HTR-8/SVneo (cell line): ENCODE results near the gene NDE1.
"Not testable (repeated sequence)": the region's sequence is repeated elsewhere in the genome, so short reads cannot be mapped to it uniquely, and the experiment has no call there.

Experiments
- DNase-seq: peaks from one replicate; pipeline ENCODE4 v3.0.0; 2011; ENCODE audit warnings: low spot score, mixed read lengths; ENCODE audit not compliant: insufficient read length
- FAIRE-seq: peaks from 2 replicates; lab custom pipeline; 2011; peaks lifted over from hg19 to GRCh38; lab: Jason Lieb, UNC

NDE1 gene

DNA sequence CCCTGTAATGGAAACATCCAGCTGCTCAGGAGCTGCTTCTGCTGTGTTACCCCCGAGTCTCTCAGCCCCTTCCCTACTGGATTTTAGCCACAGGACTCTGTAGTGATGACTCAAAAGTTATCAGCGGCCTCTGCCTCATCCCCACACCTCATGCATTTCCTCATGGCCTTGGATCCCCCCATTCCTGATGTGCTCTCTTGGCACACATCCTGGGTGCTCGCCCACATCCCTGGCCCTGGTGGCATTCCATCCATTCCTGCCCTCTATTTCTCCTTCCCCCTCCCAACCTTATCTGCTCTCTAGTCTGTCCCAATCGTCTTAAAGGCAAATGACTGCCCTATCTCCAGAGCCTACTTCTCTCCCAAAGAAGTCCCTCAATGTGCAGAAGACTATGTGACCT lies 31.7 kb upstream of the NDE1 start:
- FAIRE-seq (no peak), DNase-seq (peak; percentile 62)

DNA sequence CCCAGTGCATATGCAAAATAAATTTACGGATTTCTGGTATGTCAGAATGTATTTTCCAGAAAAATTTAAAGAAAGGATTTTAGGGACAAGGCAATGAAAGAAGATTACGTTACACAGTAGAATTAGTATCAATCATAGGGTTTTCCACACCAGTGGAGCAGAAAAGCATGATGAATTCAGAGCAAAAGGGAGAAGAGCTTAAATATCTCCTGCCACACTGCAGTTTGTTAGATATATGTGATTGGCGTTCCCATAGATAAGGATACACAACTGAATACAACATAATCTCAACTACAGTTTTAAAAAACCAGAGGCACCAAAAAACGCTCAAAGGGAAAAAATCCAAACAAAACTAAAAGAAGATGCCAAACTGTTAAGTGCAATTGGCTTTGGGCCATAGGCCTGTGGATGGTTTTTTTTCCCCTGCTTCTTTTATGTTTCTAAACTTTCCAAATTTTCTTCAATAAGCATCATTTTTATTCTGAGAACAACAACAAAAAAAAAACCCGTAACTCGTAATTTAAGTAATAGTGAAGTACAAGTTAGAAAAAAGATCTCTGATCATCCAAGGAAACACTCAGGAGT lies 29.3 kb upstream of the NDE1 start:
- DNase-seq (no peak), FAIRE-seq (no peak)

DNA sequence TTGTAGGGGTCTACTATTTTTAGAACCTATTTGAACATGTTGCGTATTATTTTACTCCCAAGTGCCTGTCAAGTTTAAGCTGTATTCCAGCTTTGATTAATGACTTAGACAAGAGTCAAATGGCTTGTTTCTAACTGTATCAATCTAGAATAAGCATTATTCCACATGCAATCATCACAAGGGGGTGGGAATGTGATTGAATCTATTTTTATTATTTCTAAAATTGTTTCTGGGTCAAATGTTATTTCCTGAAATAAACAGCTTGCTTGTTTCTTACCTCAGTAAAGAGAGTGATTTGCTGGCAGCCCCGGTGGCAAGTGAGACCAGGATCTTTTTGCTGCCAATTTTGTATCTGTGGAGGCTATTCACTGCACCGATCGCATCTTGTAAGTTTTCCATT lies 28.6 kb upstream of the NDE1 start:
- DNase-seq (no peak), FAIRE-seq (no peak)

DNA sequence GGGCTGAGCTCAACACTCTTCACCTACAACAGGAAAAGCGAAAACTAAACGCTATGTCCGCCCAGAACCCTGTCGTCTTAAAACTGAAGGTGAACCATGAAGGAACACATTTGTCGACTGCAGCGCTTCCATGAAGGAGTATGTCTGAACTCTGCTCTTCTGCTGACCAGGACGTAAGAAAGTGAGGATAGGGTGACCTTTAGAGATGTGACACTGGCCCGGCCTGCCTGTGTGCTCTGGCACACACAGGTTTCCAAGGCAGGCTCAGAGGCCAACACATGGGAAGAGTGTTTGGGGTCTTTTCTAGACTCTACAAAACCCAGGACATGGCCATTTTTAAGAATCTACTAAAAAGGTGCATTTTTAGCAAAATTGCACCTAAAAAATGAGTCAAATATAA lies 28.2 kb upstream of the NDE1 start:
- DNase-seq (no peak), FAIRE-seq (no peak)

DNA sequence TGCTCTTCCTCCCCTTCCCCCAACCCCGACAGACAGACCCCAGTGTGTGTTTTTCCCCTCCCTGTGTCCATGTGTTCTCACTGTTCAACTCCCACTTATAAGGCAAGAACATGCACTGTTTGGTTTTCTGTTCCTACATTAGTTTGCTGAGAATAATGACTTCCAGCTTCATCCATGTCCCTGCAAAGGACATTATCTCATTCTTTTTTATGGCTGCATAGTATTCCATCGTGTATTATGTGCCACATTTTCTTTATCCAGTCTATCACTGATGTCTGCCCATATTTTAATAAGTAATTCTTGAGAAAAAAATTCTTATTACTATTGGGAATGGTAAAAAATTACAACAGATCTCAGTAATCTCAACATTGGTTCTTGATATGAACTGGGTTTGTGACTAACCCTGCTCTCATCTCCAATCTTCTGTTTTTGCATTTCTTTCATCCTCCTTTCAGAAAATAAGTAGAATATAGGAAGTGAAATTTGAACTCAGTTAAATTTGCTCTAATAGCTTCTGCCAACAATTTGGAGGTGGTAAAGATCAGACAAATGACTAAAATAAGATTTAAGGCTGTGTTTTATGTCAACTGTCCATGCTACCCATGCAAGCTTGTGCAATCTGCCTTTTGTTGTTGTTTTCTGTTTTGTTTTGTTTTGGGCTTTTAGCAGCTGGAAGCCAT lies 18.2 kb upstream of the NDE1 start:
- no peak for FAIRE-seq
- no peak for DNase-seq

DNA sequence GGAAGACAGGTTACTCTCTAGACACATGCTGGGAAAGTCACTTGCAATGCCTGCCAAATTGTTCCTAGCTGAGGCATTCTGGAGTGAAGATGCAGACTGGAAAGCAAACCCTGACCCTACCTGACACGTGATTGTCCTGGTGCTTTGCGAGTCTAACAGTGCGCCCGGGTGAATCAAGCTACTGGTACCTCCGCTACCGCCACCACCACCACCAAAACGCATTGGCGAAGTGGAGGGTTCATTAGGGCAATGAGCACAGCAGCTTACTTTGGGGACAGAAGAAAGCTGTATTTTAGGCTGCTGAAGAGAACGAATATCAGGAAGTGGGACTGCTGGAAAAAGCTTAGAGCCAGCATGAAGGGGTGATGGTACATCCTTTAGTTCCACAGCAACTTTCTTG lies 14.1 kb upstream of the NDE1 start:
- no peak for DNase-seq

DNA sequence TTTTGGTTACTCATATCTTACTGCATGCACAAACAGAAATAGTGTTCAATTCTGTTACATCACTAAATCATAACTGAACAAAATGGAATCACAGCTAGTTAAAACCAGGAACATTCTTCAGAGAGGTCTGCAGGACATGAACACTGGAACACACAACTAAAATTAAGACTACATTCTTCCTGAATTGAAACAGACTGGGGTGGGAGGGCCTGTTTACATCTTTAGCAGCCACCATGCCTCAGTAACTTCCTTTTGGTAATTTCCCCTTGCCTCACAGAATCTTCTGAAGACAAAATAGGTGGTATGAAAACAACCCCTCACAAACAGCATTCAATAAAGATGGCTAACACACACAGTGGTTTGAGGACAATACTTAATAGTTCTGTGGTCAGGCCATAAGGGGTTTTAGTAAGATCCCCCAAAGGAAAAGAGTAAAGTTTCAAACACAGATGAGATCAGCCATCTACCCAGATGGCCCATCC lies 13.6 kb upstream of the NDE1 start:
- no peak for FAIRE-seq
- no peak for DNase-seq

More for the DNA sequence above, 14.1 kb upstream of the NDE1 start:
- FAIRE-seq = peak; percentile 16

DNA sequence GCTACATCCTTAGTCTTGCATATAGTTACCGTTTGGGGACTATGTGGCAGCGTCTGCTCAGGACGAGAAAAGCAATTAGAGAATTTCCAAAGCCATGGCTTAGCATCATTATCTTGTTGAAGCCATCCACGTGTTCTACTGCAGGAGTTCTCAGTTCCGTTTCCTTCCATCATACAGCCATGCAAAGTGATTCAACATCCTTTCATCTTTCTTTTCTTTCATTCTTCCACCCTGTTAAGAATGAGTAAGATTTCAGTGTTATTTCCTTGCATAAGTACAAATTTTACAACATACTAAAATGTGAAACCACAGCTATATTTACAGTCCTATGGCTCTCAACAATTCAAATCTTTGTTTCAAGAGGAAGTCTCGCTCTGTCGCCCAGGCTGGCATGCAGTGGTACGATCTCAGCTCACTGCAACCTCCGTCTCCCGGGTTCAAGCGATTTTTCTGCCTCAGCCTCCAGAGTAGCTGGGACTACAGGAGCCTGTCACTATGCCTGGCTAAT lies 10.9 kb upstream of the NDE1 start:
- no peak for DNase-seq
- no peak for FAIRE-seq

DNA sequence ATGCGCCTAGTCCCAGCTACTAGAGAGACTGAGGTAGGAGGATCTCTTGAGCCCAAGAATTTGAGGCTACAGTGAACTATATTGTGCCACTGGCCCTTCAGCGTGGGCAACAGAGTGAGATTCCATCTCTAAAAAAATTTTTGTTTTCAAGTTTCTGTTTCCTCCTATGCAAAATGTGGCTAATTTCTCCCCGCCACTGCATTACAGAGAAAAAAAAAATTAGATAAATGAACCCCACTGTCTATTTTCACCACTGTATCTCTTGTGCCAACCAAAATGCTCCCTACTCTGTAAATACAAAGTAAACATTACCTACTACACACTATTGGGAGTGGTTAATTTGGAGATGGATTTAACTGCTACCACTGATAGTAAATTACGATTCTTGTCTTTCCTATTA lies 9.1 kb upstream of the NDE1 start:
- no peak for FAIRE-seq
- no peak for DNase-seq

DNA sequence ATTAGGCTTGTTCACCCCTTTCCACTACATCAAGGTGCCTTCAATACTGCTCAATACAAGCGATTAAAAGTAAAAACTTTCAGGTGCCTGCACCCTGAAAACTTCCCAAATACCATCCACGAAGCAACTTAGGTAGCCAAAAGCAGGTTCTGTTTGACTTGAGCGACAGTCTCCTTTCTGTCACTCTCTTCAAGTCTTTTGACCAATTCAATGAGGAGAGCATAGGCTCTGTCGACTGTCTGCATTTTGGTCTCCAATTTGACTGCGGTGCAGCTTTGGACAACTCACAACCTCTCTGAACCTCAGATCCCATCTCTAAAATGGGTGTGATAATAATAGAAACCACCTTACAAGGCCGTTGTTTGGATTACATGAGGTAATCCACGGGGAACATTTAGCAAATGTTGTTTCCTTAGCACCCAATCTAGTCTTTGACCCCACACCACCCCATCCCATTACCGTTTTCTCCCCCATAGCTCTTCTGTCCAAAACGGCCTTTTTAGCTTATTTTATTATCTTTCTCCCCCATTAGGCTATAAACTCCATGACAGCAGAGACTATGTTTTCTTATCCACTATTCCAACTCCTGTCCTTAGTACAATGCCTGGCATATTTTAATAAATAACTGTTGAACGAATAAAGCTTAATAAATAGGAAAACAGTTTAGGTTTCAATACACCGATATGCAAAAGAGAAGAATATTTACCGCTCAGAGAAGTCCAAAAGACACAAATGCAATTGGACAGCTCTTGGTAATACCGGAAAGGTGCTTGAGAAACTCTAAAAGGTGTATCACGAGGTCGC lies 8.1 kb upstream of the NDE1 start:
- no peak for DNase-seq
- no peak for FAIRE-seq

DNA sequence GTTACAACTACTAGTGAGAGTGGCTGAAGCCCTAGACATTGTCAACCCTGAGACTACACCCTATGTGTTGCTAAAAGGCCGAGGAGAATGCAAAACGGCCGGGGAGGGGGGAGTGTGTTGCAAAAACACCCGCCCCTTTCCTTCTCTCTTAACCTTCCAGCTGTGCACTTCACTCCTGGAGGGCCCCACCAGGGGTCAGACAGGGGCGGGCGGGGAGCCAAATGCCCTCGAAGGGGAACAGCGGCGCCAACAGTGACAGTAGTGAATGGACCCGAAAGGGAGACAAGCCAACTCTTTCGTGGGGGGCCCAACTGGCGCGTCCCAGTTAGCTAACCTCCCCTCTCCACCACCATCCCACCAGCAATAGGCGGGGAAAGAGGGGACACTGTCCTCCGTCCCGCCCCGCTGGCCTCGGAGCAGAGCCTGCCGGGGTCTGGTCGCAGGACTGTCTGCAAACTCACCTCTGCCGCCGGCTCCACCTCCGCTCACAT lies 7.4 kb upstream of the NDE1 start:
- no peak for FAIRE-seq
- DNase-seq = peak; percentile 49

DNA sequence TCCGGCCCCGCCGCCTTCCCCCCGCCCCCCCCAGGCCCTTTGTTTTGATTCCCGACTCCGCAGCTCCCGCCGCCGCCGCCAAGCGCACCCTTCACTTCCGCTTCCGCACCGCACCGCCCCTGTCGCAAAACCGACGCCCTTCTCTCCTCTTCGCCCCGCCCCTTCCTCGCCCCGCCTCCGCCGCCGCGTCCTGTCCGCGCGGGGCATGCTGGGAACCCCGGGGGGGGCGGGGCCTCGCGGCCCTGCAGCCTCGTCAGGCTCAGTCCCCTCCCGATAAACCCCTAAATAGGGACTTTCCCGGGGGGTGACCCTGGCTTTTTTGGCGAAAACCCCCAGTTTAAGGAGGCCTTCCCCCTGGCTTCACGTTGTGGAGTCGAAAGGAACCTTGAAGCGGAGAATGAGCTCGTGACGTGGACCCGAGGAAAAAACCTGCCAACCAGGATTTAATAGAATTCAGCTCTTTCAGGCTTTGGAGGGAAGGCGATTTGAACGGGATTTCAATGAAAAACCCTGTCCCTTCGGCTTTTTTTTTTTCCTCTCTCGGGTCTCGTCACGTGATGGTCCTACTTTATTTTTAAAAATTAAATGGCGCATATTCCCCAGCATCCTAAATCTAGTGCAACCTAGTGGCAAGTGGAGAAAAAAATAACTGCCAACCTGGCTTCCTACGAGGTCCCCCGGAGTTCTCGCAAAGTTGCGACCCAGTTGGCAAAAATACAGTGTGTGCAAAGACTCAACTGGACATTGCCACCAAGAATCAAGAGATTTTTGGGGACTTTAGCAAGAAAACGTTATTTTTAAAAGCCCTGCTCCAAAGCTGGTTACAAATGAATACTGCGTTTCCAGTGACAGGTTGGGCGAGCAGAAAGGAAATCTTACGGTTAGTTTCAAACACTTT lies 6.7 kb upstream of the NDE1 start, which contains the start of gene MARF1:
Gene MARF1 (minus strand): TSS at position 107 of the 898 bp plus-strand sequence. CDS start 3,921 bp downstream, outside the sequence.
- DNase-seq (peak; percentile 76), FAIRE-seq (peak; percentile 93)

DNA sequence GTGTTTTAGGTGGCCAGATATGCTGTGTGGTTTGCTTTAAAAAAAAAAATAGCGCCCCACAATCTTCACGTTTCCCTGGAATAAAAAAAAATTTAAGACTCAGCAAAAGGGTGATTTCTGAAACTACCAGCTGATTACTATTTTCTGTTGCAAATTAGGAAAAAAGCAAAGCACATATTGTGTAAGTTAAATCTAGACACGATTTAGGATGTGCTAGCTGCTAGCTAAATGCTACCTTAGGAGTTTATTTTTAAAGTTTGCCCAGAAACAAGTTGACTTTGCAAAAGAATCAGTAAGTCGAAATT lies 6.1 kb upstream of the NDE1 start:
- FAIRE-seq (no peak), DNase-seq (no peak)

DNA sequence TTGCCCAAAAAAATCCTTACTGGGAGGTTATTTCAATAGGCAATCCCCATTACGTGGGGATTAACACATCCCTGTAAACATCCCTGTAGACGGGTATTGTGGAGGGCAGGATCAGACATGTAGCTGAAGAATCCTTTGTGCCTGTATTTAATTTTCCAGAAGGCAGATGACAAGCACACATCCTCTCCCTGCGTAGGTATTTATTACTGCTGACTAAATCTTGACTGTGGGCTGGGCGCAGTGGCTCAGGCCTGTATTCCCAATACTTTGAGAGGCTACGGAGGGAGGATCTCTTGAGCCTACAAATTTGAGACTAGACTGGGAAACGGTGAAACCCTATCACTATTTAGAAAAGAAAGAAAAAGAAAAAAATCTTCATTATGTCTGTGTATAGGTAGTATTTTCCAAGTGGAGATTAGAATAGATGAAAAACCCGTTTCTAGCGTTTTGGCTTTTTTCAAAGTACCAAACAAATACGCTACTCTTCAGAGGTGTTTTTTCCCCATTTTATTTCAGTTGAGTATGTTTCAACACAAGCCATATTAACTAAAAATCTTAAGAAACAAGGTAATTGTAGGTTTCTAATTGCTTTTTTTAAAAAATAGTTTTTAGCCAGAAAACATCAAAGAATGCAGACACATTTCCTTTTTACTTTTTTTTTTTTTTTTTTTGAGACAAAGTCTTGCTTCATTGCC lies 5.6 kb upstream of the NDE1 start:
- FAIRE-seq (no peak), DNase-seq (peak; percentile 44)

DNA sequence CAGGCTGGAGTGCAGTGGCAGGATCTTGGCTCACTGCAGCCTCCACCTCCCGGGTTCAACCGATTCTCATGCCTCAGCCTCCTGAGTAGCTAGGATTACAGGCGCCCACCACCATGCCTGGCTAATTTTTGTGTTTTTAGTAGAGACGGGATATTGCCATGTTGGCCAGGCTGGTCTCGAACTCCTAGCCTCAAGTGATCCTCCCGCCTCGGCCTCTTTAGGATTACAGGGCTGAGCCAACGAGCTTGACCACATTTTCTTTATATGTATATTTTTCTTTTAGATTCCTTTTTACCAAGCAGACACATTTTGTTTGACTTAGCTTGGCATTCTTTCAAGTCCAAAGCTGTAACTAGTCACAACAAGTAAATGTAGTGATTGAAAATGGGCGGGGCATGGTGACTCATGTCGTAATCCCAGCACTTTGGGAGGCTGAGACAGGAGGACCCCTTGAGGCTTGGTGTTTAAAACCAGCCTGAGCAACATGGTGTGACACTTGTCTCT lies 5.0 kb upstream of the NDE1 start:
- FAIRE-seq = not testable (repeated sequence)

DNA sequence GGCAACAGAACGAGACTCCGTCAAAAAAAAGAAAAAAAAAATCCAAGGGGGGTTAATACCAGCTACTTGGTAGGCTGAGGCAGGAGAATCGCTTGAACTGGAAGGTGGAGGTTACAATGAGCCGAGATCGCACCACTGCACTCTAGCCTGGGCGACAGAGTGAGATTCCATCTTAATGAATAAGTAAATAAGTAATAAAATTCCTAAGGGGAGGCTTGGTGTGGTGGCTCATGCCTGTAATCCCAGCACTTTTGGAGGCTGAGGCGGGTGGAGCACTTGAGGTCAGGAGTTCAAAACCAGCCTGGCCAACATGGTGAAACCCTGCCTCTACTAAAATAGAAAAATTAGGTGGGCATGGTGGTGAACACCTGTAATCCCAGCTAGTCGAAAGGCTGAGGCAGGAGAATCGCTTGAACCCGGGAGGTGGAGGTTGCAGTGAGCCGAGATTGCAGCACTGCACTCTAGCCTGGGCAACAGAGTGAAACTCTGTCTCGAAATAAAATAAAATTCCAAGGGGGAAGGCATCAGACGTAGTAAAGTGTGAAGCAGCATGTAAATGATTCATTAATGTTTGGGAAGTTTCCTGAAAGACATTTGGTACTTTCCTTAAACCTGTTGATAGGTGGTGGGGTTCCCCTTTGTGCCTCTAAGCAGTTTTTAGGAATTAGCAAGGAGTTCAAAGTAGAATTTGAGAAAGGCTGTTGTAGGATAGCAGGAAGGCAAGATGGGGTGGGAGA lies 3.3 kb upstream of the NDE1 start:
- DNase-seq, FAIRE-seq: not testable (repeated sequence)

More for the DNA sequence above, 5.0 kb upstream of the NDE1 start:
- peak; percentile 41 for DNase-seq

DNA sequence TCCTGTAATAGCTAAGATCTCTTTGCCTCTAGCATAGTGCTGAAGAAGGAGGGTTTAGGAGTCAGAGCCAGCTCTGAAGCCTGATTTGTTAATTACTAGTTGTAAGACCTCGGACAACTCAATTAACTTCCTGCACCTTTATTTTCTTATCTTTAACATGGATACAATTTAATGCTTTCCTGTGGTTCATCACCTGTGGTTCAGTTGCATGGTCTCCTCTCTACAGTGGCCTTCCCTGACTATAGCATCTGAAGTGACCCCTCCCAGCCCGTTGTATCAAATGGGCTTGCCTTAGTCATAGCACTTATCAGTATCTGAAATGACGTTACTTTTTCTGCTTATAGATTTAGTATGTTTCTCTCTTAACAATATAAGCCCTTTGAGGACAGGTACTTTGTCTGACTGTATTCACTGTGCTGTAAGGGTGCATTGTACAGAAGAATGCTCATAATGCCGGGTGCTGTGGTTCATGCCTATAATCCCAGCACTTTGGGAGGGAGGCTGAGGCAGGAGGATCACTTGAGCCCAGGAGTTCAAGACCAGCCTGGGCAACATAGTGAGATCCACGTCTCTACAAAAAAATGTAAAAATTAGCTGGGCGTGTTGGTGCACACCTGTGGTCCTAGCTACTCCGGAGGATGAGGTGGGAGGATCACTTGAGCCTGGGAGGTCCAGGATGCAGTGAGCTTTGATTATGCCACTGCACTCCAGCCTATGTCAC lies 2.6 kb upstream of the NDE1 start:
- DNase-seq (no peak), FAIRE-seq (no peak)
